T follicular helper cell (primary cell): ENCODE measurements around the gene GPR52.
"Not testable (repeated sequence)": the region's sequence is repeated elsewhere in the genome, so short reads cannot be mapped to it uniquely, and the experiment has no call there.

Experiments
- DNase-seq: peaks from one replicate; pipeline ENCODE4 v3.0.0-alpha.2; 2020; ENCODE audit warnings: low read depth
- total RNA-seq, 2 experiments: gene quantifications; one replicate each; lab custom pipeline; 2026; lab: John Stamatoyannopoulos, UW

GPR52 gene
- total RNA-seq: 0.70 to 0.78 reads per million in 2 experiments

GRCh38 chr1:174447866-174448530 is at the start of gene GPR52:
Gene GPR52, plus strand, starts transcription at chr1:174447964. Its CDS starts 148 bp downstream, at chr1:174448112.
- DNase-seq: no peak

- no peak for DNase-seq
Observed at GRCh38 chr1:174398246-174398645, 49.5 kb upstream of the GPR52 start.

- DNase-seq: no peak
Observed at GRCh38 chr1:174399211-174399610, 48.6 kb upstream of the GPR52 start.

- no peak for DNase-seq
Observed at GRCh38 chr1:174401075-174401474, 46.7 kb upstream of the GPR52 start.

- no peak for DNase-seq
Observed at GRCh38 chr1:174405219-174405618, 42.5 kb upstream of the GPR52 start.

- no peak for DNase-seq
Observed at GRCh38 chr1:174406421-174406820, 41.3 kb upstream of the GPR52 start.

GRCh38 chr1:174407665-174408064 is 40.1 kb upstream of the GPR52 start:
- DNase-seq: no peak

- no peak for DNase-seq
Observed at GRCh38 chr1:174408146-174408545, 39.6 kb upstream of the GPR52 start.

GRCh38 chr1:174409801-174410200 is 38.0 kb upstream of the GPR52 start:
- DNase-seq: not testable (repeated sequence)

- no peak for DNase-seq
Observed at GRCh38 chr1:174413632-174414031, 34.1 kb upstream of the GPR52 start.

GRCh38 chr1:174414203-174414602 is 33.6 kb upstream of the GPR52 start:
- no peak for DNase-seq

GRCh38 chr1:174415506-174415905 is 32.3 kb upstream of the GPR52 start:
- DNase-seq: no peak

GRCh38 chr1:174417921-174418320 is 29.8 kb upstream of the GPR52 start:
- no peak for DNase-seq

GRCh38 chr1:174425121-174425520 is 22.6 kb upstream of the GPR52 start:
- DNase-seq: no peak

GRCh38 chr1:174426153-174426552 is 21.6 kb upstream of the GPR52 start:
- no peak for DNase-seq

GRCh38 chr1:174428033-174428432 is 19.7 kb upstream of the GPR52 start:
- no peak for DNase-seq

GRCh38 chr1:174428739-174429138 is 19.0 kb upstream of the GPR52 start:
- DNase-seq: no peak

- DNase-seq: no peak
Observed at GRCh38 chr1:174433451-174433850, 14.3 kb upstream of the GPR52 start.

- DNase-seq: no peak
Observed at GRCh38 chr1:174445351-174445750, 2.4 kb upstream of the GPR52 start.

- DNase-seq: no peak
Observed at GRCh38 chr1:174445817-174446216, 1.9 kb upstream of the GPR52 start.

- no peak for DNase-seq
Observed at GRCh38 chr1:174448531-174448883, 743 bp downstream of the GPR52 start.

- no peak for DNase-seq
Observed at GRCh38 chr1:174448974-174449373, 1.2 kb downstream of the GPR52 start.

GRCh38 chr1:174451408-174451807 is 3.6 kb downstream of the GPR52 start:
- no peak for DNase-seq

GRCh38 chr1:174465855-174466254 is 18.1 kb downstream of the GPR52 start:
- DNase-seq: no peak
